C4-2B (cell line): ENCODE results near the gene ZNF398.

Source experiments
- ZFX ChIP-seq: fragments of 450-650 bp; IDR thresholded peaks from 2 replicates; pipeline ENCODE4 v1.6.1; 2017
- TF ChIP-seq, protein P1 (sequence below): fragments of 450-650 bp; conservative IDR thresholded peaks from 2 replicates; pipeline ENCODE4 v1.5.1; 2017; ENCODE audit warnings: mild to moderate bottlenecking

DNA sequence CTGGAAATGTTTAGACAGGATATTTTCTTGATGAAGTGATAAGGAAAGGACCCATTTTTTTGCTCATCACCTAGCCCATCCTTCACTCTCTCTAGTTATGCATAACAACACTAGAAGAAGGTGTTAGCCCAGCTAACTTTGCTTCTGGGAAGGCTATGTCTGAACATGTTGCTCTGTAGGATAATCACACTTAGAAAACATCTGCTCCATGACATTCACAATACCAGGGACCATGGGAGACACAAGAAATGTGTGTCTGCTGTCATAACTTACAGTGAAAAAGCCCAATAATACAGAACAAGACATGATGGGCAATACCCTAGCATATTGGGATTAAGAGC lies 34.2 kb downstream of the ZNF398 start:
- TF ChIP-seq, protein P1, sequence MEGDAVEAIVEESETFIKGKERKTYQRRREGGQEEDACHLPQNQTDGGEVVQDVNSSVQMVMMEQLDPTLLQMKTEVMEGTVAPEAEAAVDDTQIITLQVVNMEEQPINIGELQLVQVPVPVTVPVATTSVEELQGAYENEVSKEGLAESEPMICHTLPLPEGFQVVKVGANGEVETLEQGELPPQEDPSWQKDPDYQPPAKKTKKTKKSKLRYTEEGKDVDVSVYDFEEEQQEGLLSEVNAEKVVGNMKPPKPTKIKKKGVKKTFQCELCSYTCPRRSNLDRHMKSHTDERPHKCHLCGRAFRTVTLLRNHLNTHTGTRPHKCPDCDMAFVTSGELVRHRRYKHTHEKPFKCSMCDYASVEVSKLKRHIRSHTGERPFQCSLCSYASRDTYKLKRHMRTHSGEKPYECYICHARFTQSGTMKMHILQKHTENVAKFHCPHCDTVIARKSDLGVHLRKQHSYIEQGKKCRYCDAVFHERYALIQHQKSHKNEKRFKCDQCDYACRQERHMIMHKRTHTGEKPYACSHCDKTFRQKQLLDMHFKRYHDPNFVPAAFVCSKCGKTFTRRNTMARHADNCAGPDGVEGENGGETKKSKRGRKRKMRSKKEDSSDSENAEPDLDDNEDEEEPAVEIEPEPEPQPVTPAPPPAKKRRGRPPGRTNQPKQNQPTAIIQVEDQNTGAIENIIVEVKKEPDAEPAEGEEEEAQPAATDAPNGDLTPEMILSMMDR = no peak
- no peak for TF ChIP-seq ZFX
